Measurements from ENCODE around the gene SLC22A16. TPM values are rescaled to one million over a fixed set of nuclear protein-coding genes. Genes with fewer than 3 reads are reported as not detected.

SLC22A16 gene
- total and polyA plus RNA-seq, 2 donors (not counting 3 experiments of a cell fraction or from before 2014, with no cell fraction given) = not detected

DNA sequence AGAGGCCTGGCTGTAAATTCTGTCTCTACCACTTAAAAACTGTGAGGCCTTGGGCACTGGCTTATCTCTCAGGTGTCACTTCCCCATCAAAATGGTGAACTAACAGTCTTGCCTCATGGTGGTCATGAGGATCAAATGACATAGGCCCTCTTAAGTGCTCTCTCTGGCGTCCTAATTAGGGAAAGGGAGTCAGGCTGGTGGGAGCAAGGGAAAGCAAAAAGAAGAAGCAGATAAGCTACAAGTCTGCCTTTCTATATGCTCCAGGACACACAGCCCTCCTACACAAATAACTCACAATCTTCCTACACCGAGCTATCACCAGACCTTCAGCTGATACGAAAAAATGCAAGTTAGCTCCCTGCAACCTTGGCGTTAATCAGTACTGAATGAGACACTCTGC is 19.5 kb upstream of the SLC22A16 start:
- POLR2A ChIA-PET = no interaction called here
- Histone ChIP-seq H3K9me3 (replicated peaks; ENCODE audit: control insufficient read depth, insufficient read depth, low read length) (no peaks in the 10 kb centered on the region), H3K9me1 (replicated peaks; ENCODE audit: control insufficient read depth, extremely low read depth, insufficient read depth, low read length) (no peaks in the 10 kb centered on the region), H3K4me1 (ENCODE audit: control insufficient read depth, extremely low read depth, insufficient read depth, low read length) (no peaks in the 10 kb centered on the region), H3K27me3 (ENCODE audit: control insufficient read depth in 2 of 2, insufficient read depth in 2 of 2, low read length in 2 of 2) (peaks cover 39 to 48% of the 10 kb centered on the region in 2 experiments), H3K9ac (replicated peaks; ENCODE audit: extremely low read depth, insufficient read depth, low read length) (no peak overlapping the region), H2AFZ (ENCODE audit: low read depth, low read length) (no peak overlapping the region), H3K36me3 (ENCODE audit: control insufficient read depth in 2 of 2, extremely low read depth in 1 of 2, insufficient read depth in 2 of 2, low read length in 2 of 2) (no peaks in the 10 kb centered on the region), H3K27ac (ENCODE audit: insufficient read depth, low read depth, low read length) (no peak overlapping the region), H3K4me3 (replicated peaks in 1 of 3; ENCODE audit: insufficient read depth in 1 of 3, low read depth in 1 of 3, low read length in 3 of 3) (no peak overlapping the region), H3K4me2 (ENCODE audit: insufficient read depth, low read length) (no peak overlapping the region), H4K20me1 (replicated peaks; ENCODE audit: control insufficient read depth, extremely low read depth, insufficient read depth, low read length) (no peaks in the 10 kb centered on the region), H3K79me2 (ENCODE audit: control insufficient read depth, insufficient read depth, low read length) (no peaks in the 10 kb centered on the region)
- dilution Hi-C loops (cut with MboI; ENCODE audit: extremely low pct_ligation_motif_present, low sequenced_read_pairs) = no loop called here
- CTCF ChIA-PET = no interaction called here
- no TSS peak for BruUV-seq (replicated peaks)
- intact Hi-C loops (cut with micrococcal nuclease) = no loop called here
- no peak for FAIRE-seq
- no peak for DNase-seq (ENCODE audit: low read depth, low spot score)
- TF ChIP-seq, protein P1, sequence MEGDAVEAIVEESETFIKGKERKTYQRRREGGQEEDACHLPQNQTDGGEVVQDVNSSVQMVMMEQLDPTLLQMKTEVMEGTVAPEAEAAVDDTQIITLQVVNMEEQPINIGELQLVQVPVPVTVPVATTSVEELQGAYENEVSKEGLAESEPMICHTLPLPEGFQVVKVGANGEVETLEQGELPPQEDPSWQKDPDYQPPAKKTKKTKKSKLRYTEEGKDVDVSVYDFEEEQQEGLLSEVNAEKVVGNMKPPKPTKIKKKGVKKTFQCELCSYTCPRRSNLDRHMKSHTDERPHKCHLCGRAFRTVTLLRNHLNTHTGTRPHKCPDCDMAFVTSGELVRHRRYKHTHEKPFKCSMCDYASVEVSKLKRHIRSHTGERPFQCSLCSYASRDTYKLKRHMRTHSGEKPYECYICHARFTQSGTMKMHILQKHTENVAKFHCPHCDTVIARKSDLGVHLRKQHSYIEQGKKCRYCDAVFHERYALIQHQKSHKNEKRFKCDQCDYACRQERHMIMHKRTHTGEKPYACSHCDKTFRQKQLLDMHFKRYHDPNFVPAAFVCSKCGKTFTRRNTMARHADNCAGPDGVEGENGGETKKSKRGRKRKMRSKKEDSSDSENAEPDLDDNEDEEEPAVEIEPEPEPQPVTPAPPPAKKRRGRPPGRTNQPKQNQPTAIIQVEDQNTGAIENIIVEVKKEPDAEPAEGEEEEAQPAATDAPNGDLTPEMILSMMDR (IDR thresholded peaks at IDR 0.05; ENCODE audit: extremely low read depth in 1 of 2, insufficient read depth in 1 of 2, low read depth in 1 of 2, low read length in 2 of 2) = no peak
- no peak for TF ChIP-seq GATA2 (IDR thresholded peaks at IDR 0.05; ENCODE audit: insufficient read depth, insufficient read length, low read depth, low read length)
- no peak for TF ChIP-seq MAX (IDR thresholded peaks at IDR 0.05; ENCODE audit: insufficient read depth, insufficient read length)
- TF ChIP-seq MYC (IDR thresholded peaks at IDR 0.05; ENCODE audit: low read depth, low read length) = no peak
- no peak for TF ChIP-seq POLR2AphosphoS5 (IDR thresholded peaks at IDR 0.05; ENCODE audit: insufficient read depth, low read depth, low read length)
- no peak for TF ChIP-seq EZH2 (IDR thresholded peaks at IDR 0.05; ENCODE audit: borderline replicate concordance, low read depth, low read length, severe bottlenecking)
